B cell (primary cell): ENCODE measurements around the gene ELFN1. TPM values are rescaled to one million over a fixed set of nuclear protein-coding genes. Genes with fewer than 3 reads are reported as not detected.

Source experiments
- ATAC-seq: fragments of 200-7000 bp; cut with Tn5 transposase; one replicate; pipeline ENCODE4 v1.10.0; 2021; ENCODE audit warnings: low read depth, mild to moderate bottlenecking, moderate number of reproducible peaks, moderate library complexity
- CTCF ChIA-PET: fragments of 350-600 bp; sonication (Branson Sonifier 250); formaldehyde crosslinking; loops from one replicate; lab custom pipeline; 2021; ENCODE audit warnings: antibody characterized with exemption, inconsistent platforms; lab: Charles Lee
- POLR2A ChIA-PET: fragments of 350-600 bp; sonication (Branson Sonifier 250); formaldehyde crosslinking; loops from one replicate; lab custom pipeline; 2021; ENCODE audit warnings: antibody characterized with exemption; lab: Charles Lee
- DNase-seq: peaks from one replicate; pipeline ENCODE4 v3.0.0; 2013
- H2AFZ ChIP-seq: 2 replicates; pipeline ENCODE4 v1.6.1; 2012; ENCODE audit warnings: mild to moderate bottlenecking, low read depth, low read length; ENCODE audit not compliant: insufficient read depth, poor library complexity, severe bottlenecking
- H3K27ac ChIP-seq, 2 donors: 1 replicate in 1 of 2; 2 replicates in 1 of 2; pipeline ENCODE4 v1.5.1; 2012 to 2013; ENCODE audit warnings: low read length in 2 of 2, mild to moderate bottlenecking in 2 of 2, moderate library complexity in 1 of 2
- H3K27me3 ChIP-seq, 4 experiments: fragments of 200-600 bp in 1 of 4; sonication (generic) in 1 of 4; replicated peaks in 1 of 4; 1 replicate in 2 of 4; 2 replicates in 2 of 4; pipeline versions ENCODE4 v1.6.1 to v1.7.0; 2013 to 2016; ENCODE audit warnings: low read length in 3 of 4, mild to moderate bottlenecking in 2 of 4, mixed read lengths in 1 of 4, moderate library complexity in 1 of 4; ENCODE audit not compliant: insufficient read depth in 4 of 4, control insufficient read depth in 3 of 4; ENCODE audit errors: control extremely low read depth in 1 of 4
- H3K36me3 ChIP-seq, 2 experiments: replicated peaks in 1 of 2; 1 replicate in 1 of 2; 2 replicates in 1 of 2; pipeline versions ENCODE4 v1.6.1 to v1.7.1; 2013; ENCODE audit warnings: low read length in 1 of 2; ENCODE audit not compliant: insufficient read depth in 2 of 2, control insufficient read depth in 1 of 2; ENCODE audit errors: control extremely low read depth in 1 of 2, extremely low read depth in 1 of 2
- H3K4me1 ChIP-seq, 2 donors: fragments of 200-600 bp in 1 of 2; sonication (generic) in 1 of 2; 1 replicate in 1 of 2; 2 replicates in 1 of 2; pipeline versions ENCODE4 v1.5.1 to v1.6.1; 2013 to 2017; ENCODE audit warnings: low read length in 2 of 2; ENCODE audit not compliant: control insufficient read depth in 2 of 2, insufficient read depth in 2 of 2
- H3K4me2 ChIP-seq: replicated peaks from 2 replicates; pipeline ENCODE3; 2012; ENCODE audit warnings: mild to moderate bottlenecking, low read depth, low read length; ENCODE audit not compliant: poor library complexity, severe bottlenecking
- H3K4me3 ChIP-seq, 5 experiments: fragments of 200-600 bp in 1 of 5; sonication (generic) in 1 of 5; 1 replicate in 3 of 5; 2 replicates in 2 of 5; pipeline versions ENCODE4 v1.5.1 to v1.7.0; 2011 to 2016; ENCODE audit warnings: low read length in 4 of 5, mild to moderate bottlenecking in 4 of 5, low read depth in 2 of 5, control low read depth in 1 of 5, moderate library complexity in 1 of 5; ENCODE audit not compliant: insufficient read depth in 1 of 5; ENCODE audit errors: control extremely low read depth in 1 of 5, extremely low read depth in 1 of 5
- H3K79me2 ChIP-seq: fragments of 200-600 bp; sonication (generic); one replicate; pipeline ENCODE4 v1.6.0; 2016; ENCODE audit warnings: low read length; ENCODE audit not compliant: control insufficient read depth, insufficient read depth
- H3K9ac ChIP-seq: fragments of 200-600 bp; sonication (generic); 2 replicates; pipeline ENCODE4 v1.6.1; 2017; ENCODE audit warnings: mild to moderate bottlenecking, low read length, moderate library complexity
- H3K9me3 ChIP-seq, 3 donors: one replicate each; pipeline versions ENCODE4 v1.6.1 to v1.7.1; 2013; ENCODE audit warnings: low read length in 2 of 3; ENCODE audit not compliant: control insufficient read depth in 2 of 3, insufficient read depth in 1 of 3; ENCODE audit errors: control extremely low read depth in 1 of 3
- H4K20me1 ChIP-seq: 2 replicates; pipeline ENCODE4 v1.6.0; 2012; ENCODE audit warnings: mild to moderate bottlenecking, low read length; ENCODE audit not compliant: insufficient read depth, control insufficient read depth, poor library complexity, severe bottlenecking
- H3K27ac Mint-ChIP-seq: one replicate; pipeline ENCODE4 v1.8.0; 2021; ENCODE audit warnings: mixed read lengths
- H3K27me3 Mint-ChIP-seq: one replicate; pipeline ENCODE4 v1.8.0; 2021; ENCODE audit warnings: mixed read lengths
- H3K4me1 Mint-ChIP-seq: one replicate; pipeline ENCODE4 v1.8.0; 2021; ENCODE audit warnings: mixed read lengths
- H3K4me3 Mint-ChIP-seq: one replicate; pipeline ENCODE4 v1.8.0; 2021; ENCODE audit warnings: mixed read lengths
- H3K9me3 Mint-ChIP-seq: one replicate; pipeline ENCODE4 v1.8.0; 2022; ENCODE audit warnings: mixed read lengths; ENCODE audit not compliant: insufficient read depth
- CTCF ChIP-seq: fragments of 200-600 bp; IDR thresholded peaks from one replicate; pipeline ENCODE4 v1.8.0; 2022; ENCODE audit warnings: antibody characterized with exemption, mild to moderate bottlenecking
- EZH2 ChIP-seq: IDR thresholded peaks from 2 replicates; pipeline ENCODE4 v1.6.1; 2012; ENCODE audit warnings: borderline replicate concordance, low read depth, mild to moderate bottlenecking, moderate library complexity, low read length; ENCODE audit not compliant: insufficient read depth, poor library complexity, severe bottlenecking
- WGBS: methylation state at CpG from one replicate; pipeline ENCODE4 v1.1.5; 2013; ENCODE audit warnings: missing lambda C conversion rate; ENCODE audit not compliant: insufficient coverage; 5-methylcytosine and 5-hydroxymethylcytosine counted together
- intact Hi-C: fragments of 100-400 bp; cut with micrococcal nuclease; formaldehyde crosslinking; loops from one replicate; pipeline ENCODE4 v1.10.0; 2022
- polyA plus RNA-seq: library from polyadenylated mRNA; depleted of rRNA; stranded (reverse); fragments of >200 nt; gene quantifications from 2 replicates; pipeline ENCODE4 v1.2.3, GENCODE V29; 2012
- total RNA-seq, 2 donors: library from RNA; stranded (reverse); fragments of 120-200 nt in 1 of 2; gene quantifications; 1 replicate in 1 of 2; 2 replicates in 1 of 2; pipeline versions ENCODE4 v1.2.3 to v1.2.4, GENCODE V29; 2013 to 2022

Gene ELFN1
- total and polyA plus RNA-seq, 2 donors (not counting 1 experiment from before 2014, with no cell fraction given) = 0.12 TPM; not detected in 1

- Histone ChIP-seq H2AFZ (no peak overlapping the region), H4K20me1 (no peaks in the 10 kb centered on the region), H3K4me3 (no peak overlapping the region), H3K27ac (no peak overlapping the region), H3K9me3 (peaks cover 0 to 5% (median 0%) of the 10 kb centered on the region in 3 donors), H3K9ac (no peak overlapping the region), H3K27me3 (no peaks in the 10 kb centered on the region), H3K4me2 (no peak overlapping the region), H3K36me3 (no peaks in the 10 kb centered on the region), H3K79me2 (no peaks in the 10 kb centered on the region), H3K4me1 (peaks cover 3 to 7% of the 10 kb centered on the region in 2 donors)
- intact Hi-C loops = no loop called here
- Mint-ChIP-seq H3K9me3 (no peaks in the 10 kb centered on the region), H3K4me1 (peaks cover 12% of the 10 kb centered on the region), H3K27me3 (peaks cover 23% of the 10 kb centered on the region), H3K4me3 (no peak overlapping the region), H3K27ac (no peak overlapping the region)
- ChIA-PET POLR2A (no interaction called here), CTCF (no interaction called here)
- WGBS = 90% methylated on average over 27 of the region's 29 CpGs
- DNase-seq (no peak), ATAC-seq (no peak)
- TF ChIP-seq CTCF = no peak
- no peak for TF ChIP-seq EZH2
Observed at GRCh38 chr7:1735806-1736483, 65.9 kb downstream of the ELFN1 start.

- no peaks in the 10 kb centered on the region for H3K79me2 ChIP-seq
- WGBS = 95% methylated on average over 6 of the region's 9 CpGs
Observed at GRCh38 chr7:1736484-1736817, 66.4 kb downstream of the ELFN1 start.

More at GRCh38 chr7:1736484-1736817, 66.4 kb downstream of the ELFN1 start:
- Mint-ChIP-seq H3K9me3 (no peaks in the 10 kb centered on the region), H3K4me3 (no peak overlapping the region), H3K27me3 (peaks cover 23% of the 10 kb centered on the region), H3K27ac (no peak overlapping the region), H3K4me1 (peaks cover 14% of the 10 kb centered on the region)
- DNase-seq = no peak
- peaks cover 3 to 7% of the 10 kb centered on the region in 2 donors for H3K4me1 ChIP-seq
- POLR2A ChIA-PET = no interaction called here
- CTCF ChIA-PET = no interaction called here
- TF ChIP-seq CTCF = no peak
- TF ChIP-seq EZH2 = no peak
- H3K27me3 ChIP-seq = peaks cover 0 to 2% (median 0%) of the 10 kb centered on the region in 4 experiments
- H3K4me2 ChIP-seq = no peak overlapping the region
- ATAC-seq = no peak
- H3K27ac ChIP-seq = no peak overlapping the region
- intact Hi-C loops = no loop called here
- H3K9ac ChIP-seq = no peak overlapping the region
- no peaks in the 10 kb centered on the region for H4K20me1 ChIP-seq
- no peaks in the 10 kb centered on the region for H3K36me3 ChIP-seq
- H3K9me3 ChIP-seq = peaks cover 0 to 5% (median 0%) of the 10 kb centered on the region in 3 donors
- no peak overlapping the region for H2AFZ ChIP-seq
- H3K4me3 ChIP-seq = no peak overlapping the region
